ENCODE data around the gene CCT4.

- TF ChIP-seq POLR2A (IDR thresholded peaks at IDR 0.05) (no peak), CTCF (IDR thresholded peaks at IDR 0.05) (no peak)
These were observed 23.1 kb upstream of the CCT4 start for GRCh38 chr2:61911510-61911909.
